BLaER1 (cell line): ENCODE data around the gene BAIAP3.
"Not testable (repeated sequence)": the region's sequence is repeated elsewhere in the genome, so short reads cannot be mapped to it uniquely, and the experiment has no call there.

Experiments
- H3K27ac ChIP-seq: shearing (Covaris generic); formaldehyde crosslinking; 2 replicates; pipeline ENCODE4 v1.8.1; 2022
- H3K27me3 ChIP-seq: shearing (Covaris generic); formaldehyde crosslinking; 2 replicates; pipeline ENCODE4 v1.8.1; 2022
- H3K36me3 ChIP-seq: shearing (Covaris generic); formaldehyde crosslinking; 2 replicates; pipeline ENCODE4 v1.8.1; 2022
- H3K4me1 ChIP-seq: shearing (Covaris generic); formaldehyde crosslinking; 2 replicates; pipeline ENCODE4 v1.8.1; 2022
- H3K4me2 ChIP-seq: shearing (Covaris generic); formaldehyde crosslinking; 2 replicates; pipeline ENCODE4 v1.8.1; 2022
- H3K4me3 ChIP-seq: shearing (Covaris generic); formaldehyde crosslinking; 2 replicates; pipeline ENCODE4 v1.8.1; 2022
- H3K9ac ChIP-seq: shearing (Covaris generic); formaldehyde crosslinking; 2 replicates; pipeline ENCODE4 v1.8.1; 2022
- H3K9me3 ChIP-seq: shearing (Covaris generic); formaldehyde crosslinking; 2 replicates; pipeline ENCODE4 v1.8.1; 2022
- H4K20me1 ChIP-seq: shearing (Covaris generic); formaldehyde crosslinking; 2 replicates; pipeline ENCODE4 v1.8.1; 2022
- Cebpa-rat ChIP-seq: shearing (Covaris generic); IDR thresholded peaks from 2 replicates; pipeline ENCODE4 v1.8.1; 2022

BAIAP3 gene

GRCh38 chr16:1324286-1324826 is 9.1 kb upstream of the BAIAP3 start:
- Histone ChIP-seq H3K27ac (0 out of 2 replicates have a peak overlapping the region, but pooled peaks have one; percentile 32), H3K4me2 (no peak overlapping the region), H3K9me3 (no peaks in the 10 kb centered on the region), H3K9ac (no peak overlapping the region), H3K27me3 (no peaks in the 10 kb centered on the region), H3K36me3 (peaks cover 76% of the 10 kb centered on the region), H3K4me1 (peaks cover 61% of the 10 kb centered on the region), H4K20me1 (peaks cover 90% of the 10 kb centered on the region), H3K4me3 (no peak overlapping the region)
- TF ChIP-seq Cebpa-rat: no peak

DNA sequence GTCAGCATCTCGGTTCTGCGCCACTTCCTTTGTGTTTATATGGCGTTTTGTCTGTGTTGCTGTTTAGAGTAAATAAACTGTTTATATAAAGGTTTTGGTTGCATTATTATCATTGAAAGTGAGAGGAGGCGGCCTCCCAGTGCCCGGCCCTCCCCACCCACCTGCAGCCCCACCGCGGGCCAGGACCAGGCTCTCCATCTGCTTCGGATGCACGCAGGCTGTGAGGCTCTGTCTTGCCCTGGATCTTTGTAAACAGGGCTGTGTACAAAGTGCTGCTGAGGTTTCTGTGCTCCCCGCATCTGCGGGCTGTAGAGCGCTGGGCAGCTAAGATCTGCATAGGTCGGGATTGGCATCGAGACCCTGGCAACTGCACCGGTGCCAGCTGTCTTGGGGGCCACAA is 8.2 kb upstream of the BAIAP3 start:
- Histone ChIP-seq H3K9ac (no peak overlapping the region), H3K4me1 (peaks cover 61% of the 10 kb centered on the region), H3K4me3 (no peak overlapping the region), H3K9me3 (peaks cover 5% of the 10 kb centered on the region), H3K27me3 (peaks cover 4% of the 10 kb centered on the region; the same call in 1 of the 2 replicates), H4K20me1 (peaks cover 80% of the 10 kb centered on the region), H3K4me2 (peak overlapping the region; percentile 47; the same call in 1 of the 2 replicates), H3K36me3 (peaks cover 67% of the 10 kb centered on the region), H3K27ac (no peak overlapping the region)
- no peak for TF ChIP-seq Cebpa-rat

DNA sequence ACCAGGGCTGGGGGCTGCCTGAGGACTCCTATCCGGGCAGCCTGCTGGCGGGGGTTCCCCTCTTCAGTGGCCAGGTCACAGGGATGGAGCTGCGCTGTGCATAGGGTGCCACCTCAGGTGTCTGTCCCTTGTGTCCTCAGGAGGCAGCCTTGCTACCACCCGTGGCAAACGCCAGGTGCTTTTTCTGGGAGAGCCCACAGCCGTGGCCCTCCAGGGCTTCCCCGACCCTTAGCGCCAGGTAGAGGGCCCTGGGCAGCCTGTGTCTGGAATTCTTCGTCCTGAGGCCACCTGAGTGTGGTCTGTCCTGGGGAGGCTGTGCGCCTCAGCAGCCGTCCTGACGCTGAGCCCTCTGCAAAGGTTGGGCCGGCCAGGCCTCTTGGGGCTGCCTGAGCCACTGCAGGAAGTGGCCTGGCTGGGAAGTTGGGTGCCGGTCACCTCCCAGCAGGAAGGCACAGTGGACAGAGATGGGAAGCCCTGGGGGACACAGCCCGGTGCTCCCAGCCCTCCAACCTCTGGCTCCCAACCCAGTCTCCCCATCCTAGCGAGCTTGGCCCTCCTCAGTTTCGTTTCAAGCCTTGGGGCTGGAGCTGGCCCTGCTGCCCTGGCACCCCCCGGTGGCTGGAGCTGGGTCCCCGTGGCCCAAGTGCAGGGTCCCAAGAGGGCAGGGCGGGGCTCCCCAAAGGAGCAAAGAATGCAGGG is 7.6 kb upstream of the BAIAP3 start:
- H4K20me1 ChIP-seq: peaks cover 75% of the 10 kb centered on the region
- H3K4me2 ChIP-seq: peak overlapping the region; percentile 47
- H3K27me3 ChIP-seq: peaks cover 8% of the 10 kb centered on the region; the same call in 1 of the 2 replicates
- TF ChIP-seq Cebpa-rat: no peak
- peak overlapping the region; percentile 26; the same call in 1 of the 2 replicates for H3K27ac ChIP-seq
- H3K36me3 ChIP-seq: peaks cover 61% of the 10 kb centered on the region
- no peak overlapping the region for H3K9ac ChIP-seq
- H3K4me1 ChIP-seq: peaks cover 60% of the 10 kb centered on the region
- peaks cover 8% of the 10 kb centered on the region for H3K9me3 ChIP-seq
- H3K4me3 ChIP-seq: no peak overlapping the region

- Histone ChIP-seq H3K36me3 (peaks cover 56% of the 10 kb centered on the region), H3K9ac (no peak overlapping the region), H3K4me1 (peaks cover 58% of the 10 kb centered on the region), H3K4me3 (no peak overlapping the region), H4K20me1 (peaks cover 72% of the 10 kb centered on the region), H3K9me3 (peaks cover 8% of the 10 kb centered on the region), H3K27me3 (peaks cover 14% of the 10 kb centered on the region), H3K27ac (no peak overlapping the region), H3K4me2 (peak overlapping the region; percentile 47)
- TF ChIP-seq Cebpa-rat: no peak
Observed at GRCh38 chr16:1326391-1326790, 7.1 kb upstream of the BAIAP3 start.

GRCh38 chr16:1326946-1327618 is 6.4 kb upstream of the BAIAP3 start:
- Histone ChIP-seq H3K27ac (no peak overlapping the region), H3K4me1 (peaks cover 60% of the 10 kb centered on the region), H3K4me3 (no peak overlapping the region), H3K9me3 (peaks cover 8% of the 10 kb centered on the region), H3K36me3 (peaks cover 49% of the 10 kb centered on the region), H3K9ac (no peak overlapping the region), H3K27me3 (peaks cover 21% of the 10 kb centered on the region), H4K20me1 (peaks cover 72% of the 10 kb centered on the region), H3K4me2 (peak overlapping the region; percentile 26)
- TF ChIP-seq Cebpa-rat: no peak

DNA sequence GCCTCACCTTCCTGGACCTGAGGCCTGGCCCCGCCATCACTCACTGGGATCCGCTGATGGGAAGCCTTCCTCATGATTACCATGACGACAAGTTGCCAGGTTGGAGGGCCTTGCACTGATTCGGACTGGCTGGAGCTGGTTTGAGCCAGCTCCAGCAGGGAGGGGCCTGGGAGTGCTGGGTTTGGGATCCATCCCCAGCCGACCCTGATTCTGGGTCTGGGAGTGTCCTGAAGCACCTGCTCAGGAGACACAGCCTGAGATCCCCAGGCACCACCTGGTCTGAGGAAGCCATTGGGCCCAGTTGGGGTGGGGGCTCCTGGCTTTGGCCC is 5.9 kb upstream of the BAIAP3 start:
- Histone ChIP-seq H3K9me3 (peaks cover 8% of the 10 kb centered on the region), H3K9ac (no peak overlapping the region), H3K4me3 (no peak overlapping the region), H3K4me1 (peaks cover 61% of the 10 kb centered on the region), H4K20me1 (peaks cover 72% of the 10 kb centered on the region), H3K36me3 (peaks cover 44% of the 10 kb centered on the region), H3K4me2 (peak overlapping the region; percentile 26; the same call in 1 of the 2 replicates), H3K27ac (no peak overlapping the region), H3K27me3 (peaks cover 26% of the 10 kb centered on the region)
- TF ChIP-seq Cebpa-rat: no peak

DNA sequence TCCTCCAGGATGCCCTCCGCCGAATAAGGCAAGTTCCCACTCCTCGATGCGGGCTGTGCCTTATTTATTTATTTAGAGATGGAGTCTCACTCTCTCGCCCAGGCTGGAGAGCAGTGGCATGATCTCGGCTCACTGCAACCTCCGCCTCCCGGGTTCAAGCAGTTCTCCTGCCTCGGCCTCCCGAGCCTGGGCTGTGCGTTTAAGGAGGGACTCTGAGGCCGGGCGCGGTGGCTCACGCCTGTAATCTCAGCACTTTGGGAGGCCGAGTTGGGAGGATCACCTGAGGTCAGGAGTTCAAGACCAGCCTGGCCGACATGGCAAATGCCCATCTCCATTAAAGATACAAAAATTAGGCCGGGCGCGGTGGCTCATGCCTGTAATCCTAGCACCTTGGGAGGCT is 5.3 kb upstream of the BAIAP3 start:
- peaks cover 61% of the 10 kb centered on the region for H3K4me1 ChIP-seq

DNA sequence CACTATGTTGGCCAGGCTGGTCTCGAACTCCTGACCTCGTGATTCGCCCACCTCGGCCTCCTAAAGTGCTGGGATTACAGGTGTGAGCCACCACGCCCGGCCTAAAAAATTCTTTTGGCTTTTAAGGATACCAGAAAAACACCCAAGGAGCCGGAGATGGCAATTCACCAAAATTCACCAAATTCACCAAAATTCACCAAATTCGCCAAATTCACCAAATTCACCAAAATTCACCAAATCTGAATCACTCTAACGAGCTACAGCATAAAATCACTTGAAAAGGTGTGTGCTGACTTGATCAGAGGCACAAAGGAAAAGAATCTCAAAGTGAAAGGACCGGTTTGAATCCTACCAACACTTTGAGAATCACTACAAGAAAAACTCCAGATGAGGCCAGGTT is 4.5 kb upstream of the BAIAP3 start:
- Histone ChIP-seq H3K4me1 (peaks cover 59% of the 10 kb centered on the region), H4K20me1 (peaks cover 69% of the 10 kb centered on the region), H3K27me3 (peaks cover 40% of the 10 kb centered on the region), H3K36me3 (peaks cover 30% of the 10 kb centered on the region)
- not testable (repeated sequence) for H3K9ac ChIP-seq, H3K4me3 ChIP-seq, H3K27ac ChIP-seq, H3K9me3 ChIP-seq, H3K4me2 ChIP-seq

More for the DNA sequence above, 5.3 kb upstream of the BAIAP3 start:
- not testable (repeated sequence) for H3K4me3 ChIP-seq, H3K9ac ChIP-seq, H3K9me3 ChIP-seq, H3K4me2 ChIP-seq, H3K27ac ChIP-seq
- Histone ChIP-seq H3K36me3 (peaks cover 38% of the 10 kb centered on the region), H3K27me3 (peaks cover 31% of the 10 kb centered on the region), H4K20me1 (peaks cover 72% of the 10 kb centered on the region)

GRCh38 chr16:1330260-1330914 is 3.1 kb upstream of the BAIAP3 start:
- H3K27ac ChIP-seq: no peak overlapping the region
- H3K4me2 ChIP-seq: no peak overlapping the region
- peaks cover 16% of the 10 kb centered on the region for H3K36me3 ChIP-seq
- H3K4me1 ChIP-seq: peaks cover 59% of the 10 kb centered on the region
- no peak overlapping the region for H3K4me3 ChIP-seq
- peaks cover 8% of the 10 kb centered on the region for H3K9me3 ChIP-seq
- TF ChIP-seq Cebpa-rat: no peak
- H3K27me3 ChIP-seq: peaks cover 54% of the 10 kb centered on the region
- H3K9ac ChIP-seq: no peak overlapping the region
- H4K20me1 ChIP-seq: peaks cover 69% of the 10 kb centered on the region
